A673 (cell line): Measurements from ENCODE around the gene MRM2. TPM values are rescaled to one million over a fixed set of nuclear protein-coding genes. Genes with fewer than 3 reads are reported as not detected.

Experiments
- BruUV-seq: library from RNA; stranded (reverse); fragments of 400-500 nt; replicated peaks from 2 replicates; lab custom pipeline; 2021; lab: Mats Ljungman, UMichigan
- CTCF ChIA-PET: fragments of 300-600 bp; sonication (Branson Sonifier 250); formaldehyde crosslinking; loops from one replicate; lab custom pipeline; 2022; ENCODE audit warnings: antibody characterized with exemption; lab: Charles Lee
- POLR2A ChIA-PET: fragments of 300-600 bp; sonication (Branson Sonifier 250); formaldehyde crosslinking; loops from one replicate; lab custom pipeline; 2022; ENCODE audit warnings: antibody characterized with exemption; ENCODE audit not compliant: low non-redundant PET; lab: Charles Lee
- DNase-seq: peaks from one replicate; pipeline ENCODE4 v3.0.0-alpha.2; 2015; ENCODE audit warnings: low spot score
- H3K27ac ChIP-seq: fragments of 200-600 bp; sonication (generic); 2 replicates; pipeline ENCODE4 v1.5.1; 2016; ENCODE audit warnings: mixed run types, low read depth, mild to moderate bottlenecking, mixed read lengths, antibody characterized with exemption, low read length; ENCODE audit not compliant: poor library complexity, severe bottlenecking
- H3K27me3 ChIP-seq: fragments of 200-600 bp; sonication (generic); replicated peaks from 2 replicates; pipeline ENCODE4 v1.6.1; 2017; ENCODE audit warnings: mixed run types, low read depth, mild to moderate bottlenecking, mixed read lengths, antibody characterized with exemption, low read length; ENCODE audit not compliant: insufficient read depth, poor library complexity
- H3K36me3 ChIP-seq: fragments of 200-600 bp; sonication (generic); 2 replicates; pipeline ENCODE4 v1.6.1; 2016; ENCODE audit warnings: mixed run types, mild to moderate bottlenecking, mixed read lengths, antibody characterized with exemption, low read length; ENCODE audit not compliant: insufficient read depth, poor library complexity, severe bottlenecking
- H3K4me1 ChIP-seq: fragments of 200-600 bp; sonication (generic); 2 replicates; pipeline ENCODE4 v1.6.1; 2017; ENCODE audit warnings: mixed run types, mild to moderate bottlenecking, mixed read lengths, antibody characterized with exemption, low read length; ENCODE audit not compliant: insufficient read depth, poor library complexity, severe bottlenecking
- H3K4me3 ChIP-seq: fragments of 200-600 bp; sonication (generic); 2 replicates; pipeline ENCODE4 v1.5.1; 2016; ENCODE audit warnings: low read depth, mixed run types, mild to moderate bottlenecking, mixed read lengths, low read length; ENCODE audit not compliant: poor library complexity, severe bottlenecking
- H3K9me3 ChIP-seq: fragments of 200-600 bp; sonication (generic); 2 replicates; pipeline ENCODE4 v1.6.1; 2016; ENCODE audit warnings: mixed run types, low read depth, mild to moderate bottlenecking, mixed read lengths, antibody characterized with exemption, low read length; ENCODE audit not compliant: poor library complexity, severe bottlenecking
- EZH2 ChIP-seq: fragments of 200-600 bp; sonication (generic); IDR thresholded peaks from 2 replicates; pipeline ENCODE4 v1.6.1; 2017; ENCODE audit warnings: borderline replicate concordance, low read depth, mild to moderate bottlenecking, mixed read lengths, antibody characterized with exemption, low read length; ENCODE audit not compliant: poor library complexity, severe bottlenecking
- intact Hi-C: fragments of 100-400 bp; cut with micrococcal nuclease; formaldehyde crosslinking; loops from one replicate; pipeline ENCODE4 v1.10.0; 2022; ENCODE audit not compliant: unreplicated experiment
- total RNA-seq: library from RNA; stranded (reverse); gene quantifications from 2 replicates; pipeline ENCODE4 v1.2.3, GENCODE V29; 2021
- TF ChIP-seq, protein P1 (sequence below): fragments of 300-800, 200-600 bp; sonication (generic); conservative IDR thresholded peaks from 2 replicates; pipeline ENCODE4 v1.5.1; 2017; ENCODE audit warnings: low read depth, mild to moderate bottlenecking, antibody characterized with exemption, low read length, moderate library complexity, mixed read lengths

The MRM2 gene
- total RNA-seq, 1 experiment from 2014 or later, result 50.4 TPM

DNA sequence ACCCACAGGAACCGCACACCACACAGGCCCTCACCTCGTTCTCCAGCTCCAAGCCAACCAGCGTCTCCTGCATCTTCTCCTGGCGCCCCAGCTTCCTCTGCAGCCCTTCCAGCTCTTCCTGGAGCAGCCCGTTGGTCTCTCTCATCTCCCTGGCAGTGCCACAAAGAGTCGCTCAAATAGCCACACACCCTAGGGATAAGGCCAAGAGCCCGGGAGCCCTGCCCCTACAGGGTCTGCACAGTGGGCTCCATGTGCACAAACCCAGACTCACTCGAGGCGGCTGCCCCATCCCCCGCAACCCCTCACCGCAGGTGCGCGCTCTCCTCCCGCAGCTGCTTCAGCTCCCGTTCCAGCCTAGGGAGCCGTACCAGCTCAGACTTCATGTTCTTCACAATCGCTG lies 26.2 kb downstream of the MRM2 start:
- BruUV-seq, result no TSS peak
- H3K4me3 ChIP-seq, result no peak overlapping the region
- H3K27ac ChIP-seq, result no peak overlapping the region
- H3K27me3 ChIP-seq, result no peaks in the 10 kb centered on the region
- DNase-seq, result no peak
- POLR2A ChIA-PET, result no interaction called here
- no peaks in the 10 kb centered on the region for H3K4me1 ChIP-seq
- TF ChIP-seq, protein P1, sequence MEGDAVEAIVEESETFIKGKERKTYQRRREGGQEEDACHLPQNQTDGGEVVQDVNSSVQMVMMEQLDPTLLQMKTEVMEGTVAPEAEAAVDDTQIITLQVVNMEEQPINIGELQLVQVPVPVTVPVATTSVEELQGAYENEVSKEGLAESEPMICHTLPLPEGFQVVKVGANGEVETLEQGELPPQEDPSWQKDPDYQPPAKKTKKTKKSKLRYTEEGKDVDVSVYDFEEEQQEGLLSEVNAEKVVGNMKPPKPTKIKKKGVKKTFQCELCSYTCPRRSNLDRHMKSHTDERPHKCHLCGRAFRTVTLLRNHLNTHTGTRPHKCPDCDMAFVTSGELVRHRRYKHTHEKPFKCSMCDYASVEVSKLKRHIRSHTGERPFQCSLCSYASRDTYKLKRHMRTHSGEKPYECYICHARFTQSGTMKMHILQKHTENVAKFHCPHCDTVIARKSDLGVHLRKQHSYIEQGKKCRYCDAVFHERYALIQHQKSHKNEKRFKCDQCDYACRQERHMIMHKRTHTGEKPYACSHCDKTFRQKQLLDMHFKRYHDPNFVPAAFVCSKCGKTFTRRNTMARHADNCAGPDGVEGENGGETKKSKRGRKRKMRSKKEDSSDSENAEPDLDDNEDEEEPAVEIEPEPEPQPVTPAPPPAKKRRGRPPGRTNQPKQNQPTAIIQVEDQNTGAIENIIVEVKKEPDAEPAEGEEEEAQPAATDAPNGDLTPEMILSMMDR, result no peak
- no peak for TF ChIP-seq EZH2
- H3K36me3 ChIP-seq, result peaks cover 48% of the 10 kb centered on the region
- intact Hi-C loops, result no loop called here
- CTCF ChIA-PET, result no interaction called here
- H3K9me3 ChIP-seq, result no peaks in the 10 kb centered on the region

DNA sequence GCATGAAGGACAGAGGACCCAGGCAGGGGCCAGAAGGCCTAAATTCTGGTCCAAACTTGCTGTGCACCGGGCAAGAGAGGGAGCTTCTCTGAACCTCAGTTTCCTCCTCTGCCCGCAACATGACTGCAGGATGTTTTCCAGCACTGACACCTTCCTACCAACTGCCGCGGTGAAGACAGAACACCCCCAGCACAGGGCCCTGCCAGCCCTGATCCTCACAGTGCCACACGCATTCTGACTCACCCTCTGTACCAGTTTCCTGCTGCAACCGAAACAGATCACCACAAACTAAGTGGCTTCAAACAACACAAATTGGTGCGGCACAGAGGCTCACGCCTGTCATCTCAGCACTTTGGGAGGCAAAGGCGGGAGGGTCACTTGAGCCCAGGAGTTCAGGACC lies 27.4 kb downstream of the MRM2 start:
- Histone ChIP-seq H3K4me1 (no peaks in the 10 kb centered on the region), H3K27ac (no peak overlapping the region), H3K4me3 (no peak overlapping the region), H3K27me3 (no peaks in the 10 kb centered on the region), H3K9me3 (no peaks in the 10 kb centered on the region), H3K36me3 (peaks cover 48% of the 10 kb centered on the region)
- no TSS peak for BruUV-seq
- no peak for TF ChIP-seq EZH2
- TF ChIP-seq, protein P1, result no peak
- ChIA-PET CTCF (no interaction called here), POLR2A (no interaction called here)
- DNase-seq, result no peak
- intact Hi-C loops, result no loop called here

GRCh38 chr7:2213551-2214215 lies 28.3 kb downstream of the MRM2 start:
- no peak for TF ChIP-seq EZH2
- TF ChIP-seq, protein P1, result no peak
- Histone ChIP-seq H3K27ac (no peak overlapping the region), H3K9me3 (no peaks in the 10 kb centered on the region), H3K4me3 (no peak overlapping the region), H3K36me3 (peaks cover 42% of the 10 kb centered on the region), H3K27me3 (no peaks in the 10 kb centered on the region), H3K4me1 (no peaks in the 10 kb centered on the region)
- POLR2A ChIA-PET, result no interaction called here
- BruUV-seq, result no TSS peak
- no peak for DNase-seq
- CTCF ChIA-PET, result no interaction called here
- intact Hi-C loops, result no loop called here
